ENCODE results near the gene VARS1. TPM values are rescaled to one million over a fixed set of nuclear protein-coding genes. Genes with fewer than 3 reads are reported as not detected.

Gene VARS1
- total and polyA plus RNA-seq, 2 of the 4 experiments (the other 2 are of a cell fraction): 41.2 to 42.0 TPM

DNA sequence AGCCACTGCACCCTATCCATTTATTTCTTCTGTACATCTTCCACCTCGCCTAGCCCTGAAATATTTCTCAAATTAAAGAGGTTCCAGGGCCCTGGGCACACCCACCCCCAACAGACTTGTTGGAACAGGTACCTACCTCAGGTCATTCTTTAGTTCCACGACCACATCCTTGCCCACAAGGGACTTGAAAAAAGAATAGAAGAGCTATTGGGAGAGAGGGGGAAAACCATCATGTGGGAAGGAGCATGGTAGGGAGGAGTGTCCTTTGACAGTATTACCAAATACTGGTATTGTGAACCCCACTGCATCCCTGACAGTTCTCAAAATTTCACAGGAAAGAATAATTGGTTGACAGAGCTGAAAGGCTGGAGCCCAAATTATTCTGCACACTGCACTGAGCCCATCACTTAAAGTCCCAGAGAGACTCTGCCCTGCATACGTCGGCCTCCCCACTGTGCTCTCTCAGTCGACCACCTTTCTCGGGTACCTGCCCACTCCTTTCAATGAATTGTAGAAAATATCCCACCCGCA is 10.5 kb upstream of the VARS1 start:
- H2BK120ac ChIP-seq (ENCODE audit: low read depth, low read length): no peak overlapping the region
- in situ Hi-C loops (cut with MboI; ENCODE audit: low sequenced_read_pairs): no loop called here
- peak overlapping the region; percentile 57 for H3K4me3 ChIP-seq (ENCODE audit: insufficient read depth, low read depth, low read length)
- peaks cover 3% of the 10 kb centered on the region; the same call in 1 of the 2 replicates for H3K4me1 ChIP-seq (ENCODE audit: control insufficient read depth, insufficient read depth, low read length)
- ChIA-PET CTCF (interaction anchor here (2.5 kb wide), 1 partner anchor 10 kb away, joined by 10 read pairs; the partner anchor contains the start of gene VARS1), POLR2A (ENCODE audit: unreplicated experiment) (interaction anchor here (1.0 kb wide), 1 partner anchor 9 kb away, joined by 11 read pairs; the partner anchor contains the start of genes HSPA1A and HSPA1L)
- H2BK15ac ChIP-seq (ENCODE audit: low read depth, low read length): no peak overlapping the region
- peak overlapping the region; percentile 61 for H2BK5ac ChIP-seq (ENCODE audit: low read depth, low read length, poor library complexity, severe bottlenecking)
- H3K4ac ChIP-seq (ENCODE audit: low read depth, low read length): peak overlapping the region; percentile 90
- H3K9ac ChIP-seq (ENCODE audit: low read depth, low read length): peak overlapping the region; percentile 90
- H3K4me2 ChIP-seq (ENCODE audit: low read depth, low read length): peak overlapping the region; percentile 90
- TF ChIP-seq POLR2A (IDR thresholded peaks at IDR 0.05; ENCODE audit: low read depth, low read length): no peak
- TF ChIP-seq CHD1 (IDR thresholded peaks at IDR 0.05; ENCODE audit: low read depth, low read length): no peak
- no peak for TF ChIP-seq CEBPB (IDR thresholded peaks at IDR 0.05; ENCODE audit: low read depth, low read length)
- TF ChIP-seq RCOR1 (IDR thresholded peaks at IDR 0.05; ENCODE audit: insufficient replicate concordance, low read length): no peak
- TF ChIP-seq NFE2L2 (IDR thresholded peaks at IDR 0.05; ENCODE audit: low read depth, low read length): no peak
- TF ChIP-seq RAD21 (IDR thresholded peaks at IDR 0.05; ENCODE audit: low read length): no peak
- no peak for TF ChIP-seq USF2 (IDR thresholded peaks at IDR 0.05; ENCODE audit: low read depth, low read length)
- TF ChIP-seq CTCF (conservative IDR thresholded peaks at IDR 0.05; ENCODE audit: low read depth, low read length): no peak
- TF ChIP-seq MAFK (IDR thresholded peaks at IDR 0.05; ENCODE audit: low read depth, low read length): no peak
- TF ChIP-seq FOS (IDR thresholded peaks at IDR 0.05; ENCODE audit: low read depth, low read length): no peak
- no peak for TF ChIP-seq MAZ (IDR thresholded peaks at IDR 0.05; ENCODE audit: borderline replicate concordance, low read depth, low read length)
- TF ChIP-seq ELK1 (IDR thresholded peaks at IDR 0.05; ENCODE audit: borderline replicate concordance, low read depth, low read length): no peak
- no peak for TF ChIP-seq MXI1 (IDR thresholded peaks at IDR 0.05; ENCODE audit: borderline replicate concordance, low read depth, low read length)
- TF ChIP-seq SMC3 (IDR thresholded peaks at IDR 0.05; ENCODE audit: low read depth, low read length): no peak
- TF ChIP-seq BHLHE40 (IDR thresholded peaks at IDR 0.05; ENCODE audit: low read depth, low read length): no peak
- TF ChIP-seq RFX5 (IDR thresholded peaks at IDR 0.05; ENCODE audit: low read depth, low read length): no peak
- no peaks in the 10 kb centered on the region for H3K9me3 ChIP-seq (ENCODE audit: control insufficient read depth, insufficient read depth, low read length)
- ATAC-seq (ENCODE audit: low read depth): no peak
- dilution Hi-C loops (cut with HindIII; ENCODE audit: low sequenced_read_pairs, unreplicated experiment): no loop called here
- peak overlapping the region; percentile 43; the same call in 1 of the 2 replicates for H4K5ac ChIP-seq (ENCODE audit: low read depth, low read length)
- peak overlapping the region; percentile 55 to 78 for H4K8ac ChIP-seq (ENCODE audit: low read depth in 2 of 2, low read length in 2 of 2)
- H3K56ac ChIP-seq (ENCODE audit: extremely low read depth, insufficient read depth, low read length): peak overlapping the region; percentile 94
- H3K27me3 ChIP-seq (ENCODE audit: control insufficient read depth, insufficient read depth, low read length): no peaks in the 10 kb centered on the region
- H3K18ac ChIP-seq (ENCODE audit: low read depth, low read length): no peak overlapping the region
- H3K27ac ChIP-seq (ENCODE audit: insufficient read depth, low read length): peak overlapping the region; percentile 46
- H4K91ac ChIP-seq (ENCODE audit: insufficient read depth, low read depth, low read length): peak overlapping the region; percentile 79
- H3K36me3 ChIP-seq (ENCODE audit: control insufficient read depth, insufficient read depth, low read length): peaks cover 2% of the 10 kb centered on the region; the same call in 1 of the 2 replicates
- H2AFZ ChIP-seq (replicated peaks; ENCODE audit: low read length, poor library complexity): peak overlapping the region; percentile 90
- H4K20me1 ChIP-seq (ENCODE audit: insufficient read depth, low read length): no peaks in the 10 kb centered on the region
- H3K79me1 ChIP-seq (ENCODE audit: low read depth in 1 of 2, low read length in 2 of 2): peaks cover 15 to 29% of the 10 kb centered on the region in 2 experiments
- intact Hi-C loops (cut with micrococcal nuclease): no loop called here
- peak overlapping the region; percentile 74 for H2AK5ac ChIP-seq (ENCODE audit: low read depth, low read length)
- 0% methylated on average over 4 of the region's 7 CpGs; no CpG with 5 or more reads in 1 of the 2 experiments for WGBS, 2 experiments (ENCODE audit: extremely low coverage in 2 of 2, insufficient read length in 1 of 2)
- peak overlapping the region; percentile 86 for H2AK9ac ChIP-seq (replicated peaks; ENCODE audit: low read depth, low read length, poor library complexity)
- H2BK20ac ChIP-seq (ENCODE audit: low read depth, low read length): no peak overlapping the region
- H3K9me1 ChIP-seq (ENCODE audit: insufficient read depth, low read length): no peaks in the 10 kb centered on the region; the same call in 1 of the 2 replicates
- peak overlapping the region; percentile 51 for H3K14ac ChIP-seq (replicated peaks; ENCODE audit: low read depth, low read length)
- no TSS peak for BruUV-seq (replicated peaks)
- DNase-seq: no peak
- peak overlapping the region; percentile 65 for H3K23ac ChIP-seq (ENCODE audit: low read depth, low read length)

Measured in IMR-90 (cell line).